HG02763 (cell line): Measurements from ENCODE around the gene GBP2.

ENCODE experiments used
- ATAC-seq: cut with Tn5 transposase; IDR thresholded peaks from one replicate; pipeline ENCODE4 v1.9.1; 2021; ENCODE audit warnings: mild to moderate bottlenecking, moderate library complexity; ENCODE audit not compliant: unreplicated experiment

Gene GBP2

DNA sequence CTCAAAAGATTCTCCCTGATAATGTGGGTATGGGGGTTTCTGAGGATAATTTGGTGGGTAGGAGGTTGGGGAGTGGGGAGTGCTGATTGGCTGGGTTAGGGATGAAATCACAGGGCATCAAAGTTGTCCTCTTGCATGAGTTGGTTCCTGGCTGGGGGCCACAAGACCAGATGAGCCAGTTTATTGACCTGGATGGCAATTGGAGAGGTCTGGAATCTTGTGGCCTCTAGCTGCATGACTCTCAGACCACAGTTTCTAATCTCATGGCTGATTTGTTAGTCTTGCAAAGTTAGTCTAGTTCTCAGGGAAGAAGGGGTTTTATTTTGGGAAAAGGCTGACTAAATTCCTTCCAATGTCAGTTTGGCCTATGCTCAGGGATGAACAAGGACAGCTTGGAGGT is 57.6 kb downstream of the GBP2 start:
- ATAC-seq = no peak

DNA sequence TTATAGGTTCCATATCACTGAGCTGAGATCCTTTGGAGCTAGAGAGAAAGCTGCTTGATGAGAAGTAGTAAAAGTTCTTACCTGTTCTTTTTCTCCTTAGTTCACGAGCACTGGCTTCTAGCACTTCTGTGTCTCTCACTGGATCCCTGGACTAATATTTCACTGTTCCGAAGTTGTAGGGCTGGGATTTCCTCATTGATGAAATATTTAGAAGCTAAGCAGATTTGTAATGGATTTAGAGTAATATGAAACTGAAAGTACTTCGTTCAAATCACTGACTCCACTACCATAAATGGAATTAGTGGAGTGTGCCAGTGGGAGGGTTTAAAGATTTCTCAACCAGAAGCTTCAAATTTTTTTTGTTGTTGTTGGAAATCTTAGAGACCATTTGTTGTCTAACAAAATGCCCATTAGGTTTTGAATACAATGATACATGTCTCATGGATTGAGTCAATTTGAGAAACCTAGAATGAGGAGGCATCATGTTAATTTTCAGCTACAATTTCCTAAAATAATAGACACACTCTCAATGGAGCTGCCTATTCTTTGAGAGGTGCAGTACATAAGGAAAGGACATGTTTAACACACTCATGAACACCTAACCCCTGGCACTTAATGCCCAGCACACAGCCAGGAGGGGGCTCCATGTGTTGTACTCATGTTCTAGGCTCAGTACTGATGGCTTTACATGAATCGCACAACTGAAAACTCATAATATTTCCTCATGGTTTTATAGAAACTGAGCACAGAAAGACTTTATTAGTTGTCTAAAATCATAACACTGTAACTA is 60.6 kb downstream of the GBP2 start, which contains the start of gene GBP1:
TSS of gene GBP1 (minus strand) at position 130 of the 790 bp plus-strand sequence. CDS start 1,974 bp downstream, outside the sequence.
- ATAC-seq = peak; percentile 61

DNA sequence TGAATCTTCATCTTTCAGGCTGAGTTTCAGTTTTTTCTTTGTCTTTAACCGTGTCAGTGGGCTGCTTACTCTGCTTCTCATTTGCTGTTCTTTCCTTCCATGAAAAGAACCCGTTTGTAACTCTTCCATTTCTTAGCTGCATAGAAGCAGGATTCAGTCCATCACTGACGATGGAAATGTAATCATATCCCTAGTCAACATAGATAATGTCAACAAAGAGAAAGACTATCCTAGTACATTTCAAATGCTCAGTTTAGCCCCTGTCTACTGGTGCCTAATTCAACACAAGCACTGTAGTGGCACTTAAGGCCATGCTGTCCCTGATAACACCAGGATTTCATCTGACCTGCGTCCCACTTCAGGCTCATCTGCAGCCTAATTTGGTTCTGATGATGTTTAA is 61.3 kb downstream of the GBP2 start:
- peak; percentile 39 for ATAC-seq

DNA sequence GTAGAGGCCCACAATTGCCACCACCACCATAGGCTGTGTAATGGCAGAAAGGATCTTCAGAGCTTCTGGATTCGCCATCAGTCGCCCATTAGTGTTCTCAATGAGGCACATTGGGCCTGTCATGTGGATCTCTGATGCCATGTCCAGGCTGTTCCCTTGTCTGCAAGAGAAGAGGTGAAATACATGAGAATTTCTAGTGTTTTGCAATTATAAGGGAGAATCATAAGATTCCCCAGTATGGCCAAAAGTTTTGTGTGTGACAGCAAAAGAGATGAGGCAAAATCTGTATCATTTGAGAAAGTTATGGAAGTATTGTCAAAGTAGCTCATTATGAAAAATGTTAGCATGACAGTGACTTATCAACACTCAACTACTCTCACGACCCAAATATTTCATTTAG is 62.8 kb downstream of the GBP2 start:
- ATAC-seq = no peak

DNA sequence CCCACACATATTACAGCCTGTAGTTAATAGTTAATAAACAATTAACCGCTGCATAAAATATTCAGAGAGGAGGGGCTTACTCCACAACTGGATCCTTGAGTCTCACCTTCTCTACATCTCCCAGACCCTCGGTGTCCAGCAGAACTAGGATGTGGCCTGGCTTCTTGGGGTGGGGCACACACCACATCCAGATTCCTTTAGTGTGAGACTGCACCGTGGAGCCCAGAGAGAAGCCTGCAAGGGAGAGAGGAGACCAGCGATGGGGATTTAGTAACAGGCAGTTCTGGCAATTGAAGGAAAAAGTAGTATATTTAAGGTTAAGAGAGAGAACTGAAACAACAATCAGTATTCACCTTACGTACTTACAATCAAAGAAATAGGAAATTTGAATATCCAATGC is 65.8 kb downstream of the GBP2 start:
- ATAC-seq = no peak
